NCI-H1417 treated with DMSO at 0.1 percent for 48 hours (cell line): ENCODE results near the gene VEPH1.
"Not testable (repeated sequence)": the region's sequence is repeated elsewhere in the genome, so short reads cannot be mapped to it uniquely, and the experiment has no call there.

Experiments used
- DNase-seq: peaks from one replicate; lab custom pipeline; 2025; lab: John Stamatoyannopoulos, UW

The VEPH1 gene

GRCh38 chr3:157348304-157349075, 154.7 kb downstream of the VEPH1 start:
- DNase-seq, result not testable (repeated sequence)

- no peak for DNase-seq
These were observed 155.5 kb downstream of the VEPH1 start for GRCh38 chr3:157347577-157348303.

GRCh38 chr3:157336252-157337009, 166.8 kb downstream of the VEPH1 start:
- DNase-seq, result no peak

- DNase-seq, result no peak
These were observed 167.8 kb downstream of the VEPH1 start for GRCh38 chr3:157335233-157336076.

- DNase-seq, result no peak
These were observed 169.6 kb downstream of the VEPH1 start for GRCh38 chr3:157333551-157333991.

- no peak for DNase-seq
These were observed 173.0 kb downstream of the VEPH1 start for GRCh38 chr3:157330206-157330605.

- DNase-seq, result no peak
These were observed 173.7 kb downstream of the VEPH1 start for GRCh38 chr3:157329551-157329950.

GRCh38 chr3:157327837-157328236, 175.4 kb downstream of the VEPH1 start:
- no peak for DNase-seq

- no peak for DNase-seq
These were observed 176.2 kb downstream of the VEPH1 start for GRCh38 chr3:157327018-157327417.

- DNase-seq, result not testable (repeated sequence)
These were observed 178.3 kb downstream of the VEPH1 start for GRCh38 chr3:157324869-157325268.

- DNase-seq, result no peak
These were observed 179.9 kb downstream of the VEPH1 start for GRCh38 chr3:157323360-157323759.

GRCh38 chr3:157319672-157320071, 183.5 kb downstream of the VEPH1 start:
- no peak for DNase-seq

- DNase-seq, result no peak
These were observed 184.5 kb downstream of the VEPH1 start for GRCh38 chr3:157318639-157319288.

- DNase-seq, result no peak
These were observed 185.3 kb downstream of the VEPH1 start for GRCh38 chr3:157317895-157318294.

- no peak for DNase-seq
These were observed 190.0 kb downstream of the VEPH1 start for GRCh38 chr3:157313186-157313585.

- no peak for DNase-seq
These were observed 190.9 kb downstream of the VEPH1 start for GRCh38 chr3:157312376-157312745.

GRCh38 chr3:157311633-157312375, 191.4 kb downstream of the VEPH1 start:
- DNase-seq, result no peak

GRCh38 chr3:157310329-157311052, 192.7 kb downstream of the VEPH1 start:
- DNase-seq, result no peak

GRCh38 chr3:157306502-157306901, 196.7 kb downstream of the VEPH1 start:
- DNase-seq, result no peak

- no peak for DNase-seq
These were observed 197.8 kb downstream of the VEPH1 start for GRCh38 chr3:157305392-157305791.
